ENCODE measurements around the gene OR52B6. TPM values are rescaled to one million over a fixed set of nuclear protein-coding genes. Genes with fewer than 3 reads are reported as not detected.
A peak's percentile ranks its signal among the peaks of the same experiment; 100 is the strongest.

Gene OR52B6
- total RNA-seq, 1 donor from 2014 or later, result not detected

GRCh38 chr11:5625281-5625680 lies 44.6 kb downstream of the OR52B6 start:
- ATAC-seq (peak; percentile 24), DNase-seq (ENCODE audit: low spot score) (no peak)
- intact Hi-C loops (cut with DNase I), result no loop called here

GRCh38 chr11:5626196-5626595 lies 45.5 kb downstream of the OR52B6 start:
- intact Hi-C loops (cut with DNase I), result no loop called here
- no peak for ATAC-seq
- no peak for DNase-seq (ENCODE audit: low spot score)

- DNase-seq (ENCODE audit: low spot score) (no peak), ATAC-seq (no peak)
- intact Hi-C loops (cut with DNase I), result no loop called here
Observed at GRCh38 chr11:5631417-5631816, 50.7 kb downstream of the OR52B6 start.

Other genes starting within 250 kb of the OR52B6 start
- 1.4 TPM for gene OR51B5, start 237.4 kb upstream of the OR52B6 start, total RNA-seq
- not detected for gene OR51B6, start 229.4 kb upstream of the OR52B6 start, total RNA-seq
- gene OR51M1, start 197.1 kb upstream of the OR52B6 start, total RNA-seq, result not detected
- gene OR51Q1, start 158.8 kb upstream of the OR52B6 start, total RNA-seq, result not detected
- gene OR51I1, start 139.4 kb upstream of the OR52B6 start, total RNA-seq, result not detected
- not detected for gene OR51I2, start 131.6 kb upstream of the OR52B6 start, total RNA-seq
- not detected for gene OR52D1, start 92.2 kb upstream of the OR52B6 start, total RNA-seq
- gene UBQLN3, start 70.9 kb upstream of the OR52B6 start, total RNA-seq, result 1.1 TPM
- 1.5 TPM for gene UBQLNL, start 64.2 kb upstream of the OR52B6 start, total RNA-seq
- gene OR52H1, start 32.3 kb upstream of the OR52B6 start, total RNA-seq, result 0.89 TPM
- gene TRIM6, start 15.8 kb downstream of the OR52B6 start, total RNA-seq, result 3.3 TPM
- 7.2 TPM for gene TRIM34, start 44.1 kb downstream of the OR52B6 start, total RNA-seq
- gene TRIM5, start 104.2 kb downstream of the OR52B6 start, total RNA-seq, result 28.4 TPM
- gene TRIM22, start 108.9 kb downstream of the OR52B6 start, total RNA-seq, result 86.7 TPM
- 0.40 TPM for gene OR56B1, start 155.6 kb downstream of the OR52B6 start, total RNA-seq
- 0.85 TPM for gene OR52N4, start 173.4 kb downstream of the OR52B6 start, total RNA-seq
- not detected for gene OR52N5, start 202.5 kb downstream of the OR52B6 start, total RNA-seq
- gene OR52N1, start 210.4 kb downstream of the OR52B6 start, total RNA-seq, result 0.13 TPM
- gene OR52N2, start 228.0 kb downstream of the OR52B6 start, total RNA-seq, result not detected